Endothelial cell (in vitro differentiated cells): Measurements from ENCODE around the gene SYCP3. TPM values are rescaled to one million over a fixed set of nuclear protein-coding genes. Genes with fewer than 3 reads are reported as not detected.

Experiments
- DNase-seq: peaks from one replicate; pipeline ENCODE4 v3.0.0; 2021; ENCODE audit warnings: low spot score
- H3K27ac Mint-ChIP-seq: one replicate; pipeline ENCODE4 v1.8.0; 2021; ENCODE audit warnings: mixed read lengths, inconsistent platforms; ENCODE audit not compliant: unreplicated experiment
- H3K27me3 Mint-ChIP-seq: one replicate; pipeline ENCODE4 v1.8.0; 2021; ENCODE audit warnings: mild to moderate bottlenecking, moderate library complexity, mixed read lengths, inconsistent platforms; ENCODE audit not compliant: unreplicated experiment
- H3K36me3 Mint-ChIP-seq: one replicate; pipeline ENCODE4 v1.8.0; 2021; ENCODE audit warnings: mild to moderate bottlenecking, low read depth, mixed read lengths, inconsistent platforms; ENCODE audit not compliant: unreplicated experiment
- H3K4me1 Mint-ChIP-seq: one replicate; pipeline ENCODE4 v1.8.0; 2021; ENCODE audit warnings: mild to moderate bottlenecking, mixed read lengths, inconsistent platforms; ENCODE audit not compliant: unreplicated experiment
- H3K4me3 Mint-ChIP-seq: one replicate; pipeline ENCODE4 v1.8.0; 2021; ENCODE audit warnings: mild to moderate bottlenecking, mixed read lengths, inconsistent platforms; ENCODE audit not compliant: unreplicated experiment
- H3K9me3 Mint-ChIP-seq: one replicate; pipeline ENCODE4 v1.8.0; 2021; ENCODE audit warnings: mixed read lengths, inconsistent platforms; ENCODE audit not compliant: unreplicated experiment
- total RNA-seq: library from RNA; stranded (reverse); fragmentation: NEBNext Ultra II Directional; extraction: Animal tissue kit (Norgen Biotek cat#: 25700); gene quantifications from one replicate; pipeline ENCODE4 v1.2.1, GENCODE V29; 2021; ENCODE audit not compliant: unreplicated experiment
- TF ChIP-seq, protein P1 (sequence below): fragments of 200-600 bp; sonication (generic); IDR thresholded peaks from one replicate; pipeline ENCODE4 v1.5.0; 2021; ENCODE audit warnings: antibody characterized with exemption; ENCODE audit not compliant: unreplicated experiment

Gene SYCP3
- total RNA-seq, 1 donor from 2014 or later: not detected

DNA sequence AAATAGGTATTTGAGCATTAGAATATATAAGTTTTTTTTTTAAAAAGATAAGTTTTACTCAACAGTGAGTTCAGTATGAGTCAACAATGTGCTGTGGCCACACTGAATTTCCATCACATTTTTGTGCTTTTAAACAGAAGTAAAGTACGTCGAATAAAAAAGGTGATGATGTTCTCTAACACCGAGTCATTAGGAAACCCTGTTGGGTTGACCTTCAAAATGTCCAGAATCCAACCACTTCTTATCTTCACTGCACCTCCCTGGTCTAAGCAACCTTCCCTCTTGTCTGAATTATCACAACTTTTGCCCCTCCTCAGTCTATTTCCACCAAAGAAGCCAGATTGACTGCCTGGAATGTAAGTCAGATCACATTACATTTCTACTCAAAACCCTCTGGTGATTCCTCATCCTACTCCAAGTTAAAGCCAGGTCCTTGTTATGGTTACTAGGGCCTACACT lies 43.0 kb upstream of the SYCP3 start:
- Mint-ChIP-seq H3K36me3 (peaks cover 2% of the 10 kb centered on the region), H3K4me1 (peaks cover 3% of the 10 kb centered on the region), H3K4me3 (no peak overlapping the region), H3K27me3 (no peaks in the 10 kb centered on the region), H3K9me3 (no peaks in the 10 kb centered on the region), H3K27ac (no peak overlapping the region)
- TF ChIP-seq, protein P1, sequence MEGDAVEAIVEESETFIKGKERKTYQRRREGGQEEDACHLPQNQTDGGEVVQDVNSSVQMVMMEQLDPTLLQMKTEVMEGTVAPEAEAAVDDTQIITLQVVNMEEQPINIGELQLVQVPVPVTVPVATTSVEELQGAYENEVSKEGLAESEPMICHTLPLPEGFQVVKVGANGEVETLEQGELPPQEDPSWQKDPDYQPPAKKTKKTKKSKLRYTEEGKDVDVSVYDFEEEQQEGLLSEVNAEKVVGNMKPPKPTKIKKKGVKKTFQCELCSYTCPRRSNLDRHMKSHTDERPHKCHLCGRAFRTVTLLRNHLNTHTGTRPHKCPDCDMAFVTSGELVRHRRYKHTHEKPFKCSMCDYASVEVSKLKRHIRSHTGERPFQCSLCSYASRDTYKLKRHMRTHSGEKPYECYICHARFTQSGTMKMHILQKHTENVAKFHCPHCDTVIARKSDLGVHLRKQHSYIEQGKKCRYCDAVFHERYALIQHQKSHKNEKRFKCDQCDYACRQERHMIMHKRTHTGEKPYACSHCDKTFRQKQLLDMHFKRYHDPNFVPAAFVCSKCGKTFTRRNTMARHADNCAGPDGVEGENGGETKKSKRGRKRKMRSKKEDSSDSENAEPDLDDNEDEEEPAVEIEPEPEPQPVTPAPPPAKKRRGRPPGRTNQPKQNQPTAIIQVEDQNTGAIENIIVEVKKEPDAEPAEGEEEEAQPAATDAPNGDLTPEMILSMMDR: no peak
- DNase-seq: no peak

DNA sequence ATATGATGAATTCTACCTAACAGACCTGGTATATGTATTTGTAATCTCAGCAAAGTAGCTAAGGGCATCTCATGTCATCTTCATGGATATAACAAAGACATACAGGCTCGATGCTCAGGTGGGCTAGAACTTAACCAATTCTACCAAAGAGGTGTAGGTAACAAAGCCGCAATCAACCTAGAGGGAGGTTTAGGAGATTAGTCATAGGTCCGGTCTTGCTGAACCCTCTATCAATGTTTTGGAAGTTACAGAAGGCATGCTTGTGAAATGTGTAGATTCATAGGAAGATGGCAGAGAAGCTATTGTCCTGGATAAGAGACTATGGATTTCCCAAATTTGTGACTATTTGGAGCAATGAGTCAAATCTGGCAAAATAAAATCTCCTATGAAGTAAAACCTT lies 42.6 kb upstream of the SYCP3 start:
- DNase-seq: no peak
- H3K4me3 Mint-ChIP-seq: no peak overlapping the region
- no peaks in the 10 kb centered on the region for H3K9me3 Mint-ChIP-seq
- no peaks in the 10 kb centered on the region for H3K27me3 Mint-ChIP-seq
- TF ChIP-seq, protein P1: no peak
- no peak overlapping the region for H3K27ac Mint-ChIP-seq
- H3K4me1 Mint-ChIP-seq: peaks cover 3% of the 10 kb centered on the region
- peaks cover 4% of the 10 kb centered on the region for H3K36me3 Mint-ChIP-seq

DNA sequence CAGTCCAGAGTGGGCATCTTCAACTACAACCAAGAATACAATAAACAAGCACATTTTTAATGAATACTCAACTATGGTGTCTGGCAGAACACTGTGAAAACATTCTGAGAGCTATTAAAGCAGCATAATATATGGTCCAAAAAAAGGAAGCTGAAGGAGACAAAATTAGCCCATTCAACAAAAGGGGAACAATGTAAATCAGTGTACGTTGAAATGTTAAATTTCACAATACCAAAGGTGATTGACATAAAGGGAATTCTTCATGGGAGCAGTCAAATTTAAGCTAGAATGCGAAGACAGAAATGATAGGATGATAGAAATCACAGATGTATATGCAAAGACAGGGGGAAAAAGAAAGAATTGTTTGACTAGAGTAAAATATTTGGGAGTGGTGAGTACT lies 41.3 kb upstream of the SYCP3 start:
- H3K27ac Mint-ChIP-seq: no peak overlapping the region
- TF ChIP-seq, protein P1: no peak

DNA sequence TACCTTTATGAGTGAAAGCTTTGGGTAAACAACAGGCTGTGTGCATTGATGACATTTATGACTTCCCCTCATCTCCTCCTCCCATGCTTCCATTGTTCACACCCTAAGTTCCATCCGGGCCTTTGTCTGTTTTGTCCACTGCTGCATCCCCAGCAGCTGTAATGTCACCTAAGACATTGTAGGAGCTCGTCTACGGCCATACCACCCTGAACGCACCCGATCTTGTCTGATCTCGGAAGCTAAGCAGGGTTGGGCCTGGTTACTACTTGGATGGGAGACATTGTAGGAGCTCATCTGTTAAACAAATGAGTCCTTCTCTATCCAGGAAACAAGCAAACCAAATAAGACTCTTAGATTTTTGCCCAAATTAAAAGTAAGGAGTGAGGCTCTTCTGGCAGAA lies 40.4 kb upstream of the SYCP3 start:
- Mint-ChIP-seq H3K4me3 (no peak overlapping the region), H3K9me3 (no peaks in the 10 kb centered on the region), H3K27me3 (no peaks in the 10 kb centered on the region), H3K27ac (no peak overlapping the region), H3K36me3 (peaks cover 4% of the 10 kb centered on the region), H3K4me1 (peaks cover 3% of the 10 kb centered on the region)
- DNase-seq: no peak
- TF ChIP-seq, protein P1: no peak

More for the DNA sequence above, 41.3 kb upstream of the SYCP3 start:
- H3K36me3 Mint-ChIP-seq: peaks cover 4% of the 10 kb centered on the region
- no peak for DNase-seq
- H3K4me3 Mint-ChIP-seq: no peak overlapping the region
- no peaks in the 10 kb centered on the region for H3K27me3 Mint-ChIP-seq
- peaks cover 3% of the 10 kb centered on the region for H3K4me1 Mint-ChIP-seq
- H3K9me3 Mint-ChIP-seq: no peaks in the 10 kb centered on the region

DNA sequence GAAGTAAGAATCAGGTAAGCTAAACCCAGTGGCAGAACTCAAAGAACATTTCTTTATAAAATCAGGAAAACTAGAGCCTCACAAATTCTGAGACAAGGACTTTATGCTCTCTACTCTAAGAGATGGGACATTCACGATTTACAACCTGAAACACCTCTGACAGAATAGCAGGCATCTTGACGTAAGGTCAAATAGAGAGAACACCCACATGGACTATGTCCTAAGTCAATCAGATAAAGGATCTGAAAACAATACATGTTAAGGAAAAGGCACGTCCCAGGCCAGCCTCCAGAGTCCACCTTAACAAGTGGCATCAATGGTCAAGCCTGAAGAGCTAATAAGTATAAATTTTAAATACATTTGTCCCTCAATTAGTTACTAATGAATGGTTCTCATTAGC lies 39.9 kb upstream of the SYCP3 start:
- no peak for DNase-seq
- Mint-ChIP-seq H3K27me3 (no peaks in the 10 kb centered on the region), H3K27ac (no peak overlapping the region), H3K36me3 (peaks cover 4% of the 10 kb centered on the region), H3K4me3 (no peak overlapping the region), H3K9me3 (no peaks in the 10 kb centered on the region), H3K4me1 (peaks cover 3% of the 10 kb centered on the region)
- TF ChIP-seq, protein P1: no peak
